Mesenchymal stem cell (in vitro differentiated cells and primary cell): Measurements from ENCODE around the gene ARHGAP33.
"Not testable (repeated sequence)": the region's sequence is repeated elsewhere in the genome, so short reads cannot be mapped to it uniquely, and the experiment has no call there.

Experiments used
- DNase-seq: peaks from one replicate; pipeline ENCODE4 v3.0.0-alpha.2; 2013
- H2AFZ ChIP-seq: one replicate; pipeline ENCODE4 v1.6.1; 2013; ENCODE audit warnings: low read depth, mild to moderate bottlenecking, control low read depth, inconsistent platforms, low read length, moderate library complexity
- H2AK5ac ChIP-seq: 2 replicates; pipeline ENCODE4 v1.6.1; 2013; ENCODE audit warnings: low read length, moderate library complexity, mild to moderate bottlenecking, inconsistent platforms; ENCODE audit not compliant: severe bottlenecking
- H2BK120ac ChIP-seq: one replicate; pipeline ENCODE4 v1.6.1; 2013; ENCODE audit warnings: low read depth, mild to moderate bottlenecking, inconsistent platforms, low read length, moderate library complexity
- H2BK12ac ChIP-seq, 2 experiments: one replicate each; pipeline ENCODE4 v1.6.1; 2013; ENCODE audit warnings: inconsistent platforms in 2 of 2, low read length in 2 of 2, mild to moderate bottlenecking in 2 of 2, moderate library complexity in 2 of 2, control low read depth in 1 of 2
- H2BK15ac ChIP-seq: one replicate; pipeline ENCODE4 v1.6.1; 2013; ENCODE audit warnings: mild to moderate bottlenecking, low read depth, inconsistent platforms; ENCODE audit not compliant: poor library complexity, severe bottlenecking
- H2BK5ac ChIP-seq: 2 replicates; pipeline ENCODE4 v1.6.1; 2013; ENCODE audit warnings: low read depth, mild to moderate bottlenecking, low read length, control low read depth, inconsistent platforms; ENCODE audit not compliant: poor library complexity, severe bottlenecking
- H3K14ac ChIP-seq, 2 experiments: one replicate each; pipeline ENCODE4 v1.6.1; 2013; ENCODE audit warnings: inconsistent platforms in 2 of 2, low read length in 2 of 2, control low read depth in 1 of 2, mild to moderate bottlenecking in 1 of 2, moderate library complexity in 1 of 2
- H3K18ac ChIP-seq, 2 experiments: one replicate each; pipeline ENCODE4 v1.6.1; 2013; ENCODE audit warnings: inconsistent platforms in 2 of 2, low read length in 2 of 2, control low read depth in 1 of 2, low read depth in 1 of 2, mild to moderate bottlenecking in 1 of 2
- H3K23ac ChIP-seq, 2 experiments: one replicate each; pipeline ENCODE4 v1.6.1; 2013; ENCODE audit warnings: inconsistent platforms in 2 of 2, low read length in 2 of 2, mild to moderate bottlenecking in 2 of 2, moderate library complexity in 2 of 2, control low read depth in 1 of 2
- H3K27ac ChIP-seq: 2 replicates; pipeline ENCODE4 v1.5.1; 2013; ENCODE audit warnings: mild to moderate bottlenecking, moderate library complexity, low read length, control low read depth, inconsistent platforms; ENCODE audit not compliant: poor library complexity, severe bottlenecking
- H3K27me3 ChIP-seq, 2 experiments: 2 replicates each; pipeline versions ENCODE4 v1.6.1 to v1.7.0; 2013; ENCODE audit warnings: low read length in 2 of 2, mild to moderate bottlenecking in 2 of 2, moderate library complexity in 2 of 2, control low read depth in 1 of 2, inconsistent platforms in 1 of 2; ENCODE audit not compliant: control insufficient read depth in 1 of 2, insufficient read depth in 1 of 2
- H3K36me3 ChIP-seq, 2 experiments: 2 replicates each; pipeline versions ENCODE4 v1.6.1 to v1.7.0; 2013; ENCODE audit warnings: low read length in 2 of 2, control low read depth in 1 of 2, inconsistent platforms in 1 of 2, low read depth in 1 of 2, mild to moderate bottlenecking in 1 of 2; ENCODE audit not compliant: insufficient read depth in 2 of 2, control insufficient read depth in 1 of 2
- H3K4ac ChIP-seq, 2 experiments: one replicate each; pipeline ENCODE4 v1.6.1; 2013; ENCODE audit warnings: inconsistent platforms in 2 of 2, low read length in 2 of 2, mild to moderate bottlenecking in 2 of 2, moderate library complexity in 2 of 2, control low read depth in 1 of 2, low read depth in 1 of 2
- H3K4me1 ChIP-seq: 2 replicates; pipeline ENCODE4 v1.6.1; 2013; ENCODE audit warnings: low read depth, low read length, control low read depth; ENCODE audit not compliant: control insufficient read depth, insufficient read depth
- H3K4me2 ChIP-seq: 2 replicates; pipeline ENCODE4 v1.6.1; 2013; ENCODE audit warnings: low read length, mild to moderate bottlenecking, inconsistent platforms; ENCODE audit not compliant: poor library complexity, severe bottlenecking
- H3K4me3 ChIP-seq, 2 experiments: 2 replicates each; pipeline versions ENCODE4 v1.5.1 to v1.7.0; 2013; ENCODE audit warnings: low read length in 2 of 2, mild to moderate bottlenecking in 2 of 2, control low read depth in 1 of 2, low read depth in 1 of 2; ENCODE audit not compliant: insufficient read depth in 1 of 2
- H3K79me1 ChIP-seq: replicated peaks from 2 replicates; pipeline ENCODE4 v1.6.1; 2013; ENCODE audit warnings: mild to moderate bottlenecking, control low read depth, low read length, inconsistent platforms; ENCODE audit not compliant: poor library complexity, severe bottlenecking
- H3K9ac ChIP-seq: 2 replicates; pipeline ENCODE4 v1.7.0; 2013; ENCODE audit warnings: mild to moderate bottlenecking, low read length, moderate library complexity
- H3K9me3 ChIP-seq: 2 replicates; pipeline ENCODE4 v1.7.0; 2013; ENCODE audit warnings: mild to moderate bottlenecking, low read length; ENCODE audit not compliant: control insufficient read depth
- H4K8ac ChIP-seq: one replicate; pipeline ENCODE4 v1.6.1; 2013; ENCODE audit warnings: inconsistent platforms, mild to moderate bottlenecking, low read length, moderate library complexity
- H4K91ac ChIP-seq: one replicate; pipeline ENCODE4 v1.6.1; 2013; ENCODE audit warnings: mild to moderate bottlenecking, low read length, inconsistent platforms
- WGBS: methylation state at CpG from one replicate; pipeline ENCODE4 v1.1.7; 2013; ENCODE audit warnings: mixed read lengths; 5-methylcytosine and 5-hydroxymethylcytosine counted together

The ARHGAP33 gene

DNA sequence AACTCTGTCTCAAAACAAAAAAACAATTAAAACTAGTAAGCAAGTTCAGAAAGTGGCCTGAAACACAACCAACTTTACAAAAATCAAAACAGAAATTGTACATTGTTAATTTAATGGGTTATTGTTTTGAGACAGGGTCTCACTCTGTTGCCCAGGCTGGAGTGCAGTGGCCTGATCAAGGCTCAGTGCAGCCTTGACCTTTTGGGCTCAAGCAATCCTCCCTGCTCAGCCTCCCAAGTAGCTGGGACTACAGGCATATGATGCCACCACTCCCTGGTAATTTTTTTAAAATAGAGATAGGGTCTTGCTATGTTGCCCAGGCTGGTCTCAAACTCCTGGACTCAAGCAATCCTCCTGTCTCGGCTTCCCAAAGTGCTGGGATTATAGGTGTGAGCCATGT lies 20.2 kb downstream of the ARHGAP33 start:
- not testable (repeated sequence) for H4K8ac ChIP-seq, H3K14ac ChIP-seq, H3K23ac ChIP-seq, H2BK120ac ChIP-seq, H3K9me3 ChIP-seq, H3K4me3 ChIP-seq, DNase-seq, H3K9ac ChIP-seq, H3K18ac ChIP-seq, H3K27ac ChIP-seq, H4K91ac ChIP-seq, H2BK12ac ChIP-seq, H3K4ac ChIP-seq, H3K79me1 ChIP-seq, H2AK5ac ChIP-seq, H3K4me2 ChIP-seq, H2AFZ ChIP-seq, H2BK5ac ChIP-seq, H3K36me3 ChIP-seq, H2BK15ac ChIP-seq, H3K4me1 ChIP-seq
- no CpG with 5 or more reads among the region's 1 CpG for WGBS
- H3K27me3 ChIP-seq = peaks cover 29 to 36% of the 10 kb centered on the region in 2 experiments

DNA sequence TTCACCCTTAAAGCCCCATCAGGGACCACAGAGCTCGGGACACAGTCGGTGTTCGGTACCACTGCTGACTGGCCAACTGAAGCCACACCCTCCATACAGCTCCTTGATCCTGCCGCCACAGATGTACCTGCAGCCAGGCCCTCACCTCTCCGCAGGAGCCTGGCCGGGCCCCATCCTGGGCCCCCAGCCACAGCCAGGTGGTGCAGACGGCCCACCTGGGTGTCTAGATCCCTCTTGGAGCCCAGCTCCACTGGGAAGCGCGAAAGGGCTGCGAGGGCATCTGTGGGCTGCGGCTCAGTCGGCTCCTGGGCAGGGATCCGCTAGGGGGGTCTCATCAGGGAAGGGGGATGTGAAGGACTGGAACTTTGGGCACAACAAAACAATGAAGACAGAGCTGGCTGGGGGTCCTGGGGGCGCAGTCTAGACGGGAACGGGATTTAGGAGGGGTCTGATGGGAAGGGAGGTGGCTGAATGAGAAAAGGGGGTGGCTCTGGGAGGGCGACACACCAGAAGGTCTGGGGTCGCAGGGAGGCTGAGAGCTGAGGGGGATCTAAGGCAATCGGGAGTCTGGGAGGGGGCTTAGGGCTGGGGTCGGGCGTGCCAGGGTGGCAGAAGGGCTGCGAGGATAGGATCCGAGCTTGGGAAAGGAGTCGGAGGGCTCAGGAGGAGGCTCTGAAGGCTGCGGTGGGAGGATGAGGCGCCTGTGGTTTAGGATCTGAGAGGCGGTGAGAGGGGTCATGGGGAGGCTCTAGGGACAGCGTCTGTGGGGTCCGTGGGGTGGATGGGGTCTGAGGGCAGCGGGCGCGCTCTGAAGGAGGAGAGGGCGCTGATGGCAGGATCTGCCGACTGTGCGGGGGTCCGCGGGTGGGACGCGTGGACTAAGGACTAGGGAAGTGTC lies 21.5 kb downstream of the ARHGAP33 start:
- H4K91ac ChIP-seq = no peak overlapping the region
- H3K4me2 ChIP-seq = no peak overlapping the region
- no peak overlapping the region for H3K4me3 ChIP-seq
- no peak overlapping the region for H2BK5ac ChIP-seq
- H2AK5ac ChIP-seq = no peak overlapping the region
- 35% methylated on average over 39 of the region's 39 CpGs for WGBS
- H4K8ac ChIP-seq = no peak overlapping the region
- H2AFZ ChIP-seq = no peak overlapping the region
- H3K14ac ChIP-seq = no peak overlapping the region
- H3K27me3 ChIP-seq = peaks cover 34 to 36% of the 10 kb centered on the region in 2 experiments
- no peak overlapping the region for H3K4ac ChIP-seq
- H2BK120ac ChIP-seq = no peak overlapping the region
- no peak overlapping the region for H3K9ac ChIP-seq
- H3K18ac ChIP-seq = no peak overlapping the region
- no peak overlapping the region for H3K27ac ChIP-seq
- H3K79me1 ChIP-seq = no peaks in the 10 kb centered on the region
- no peak overlapping the region for H3K23ac ChIP-seq
- H3K36me3 ChIP-seq = peaks cover 0 to 3% of the 10 kb centered on the region in 2 experiments
- H2BK12ac ChIP-seq = no peak overlapping the region
- DNase-seq = no peak
- no peak overlapping the region for H2BK15ac ChIP-seq
- peaks cover 2% of the 10 kb centered on the region for H3K9me3 ChIP-seq
- H3K4me1 ChIP-seq = no peaks in the 10 kb centered on the region

DNA sequence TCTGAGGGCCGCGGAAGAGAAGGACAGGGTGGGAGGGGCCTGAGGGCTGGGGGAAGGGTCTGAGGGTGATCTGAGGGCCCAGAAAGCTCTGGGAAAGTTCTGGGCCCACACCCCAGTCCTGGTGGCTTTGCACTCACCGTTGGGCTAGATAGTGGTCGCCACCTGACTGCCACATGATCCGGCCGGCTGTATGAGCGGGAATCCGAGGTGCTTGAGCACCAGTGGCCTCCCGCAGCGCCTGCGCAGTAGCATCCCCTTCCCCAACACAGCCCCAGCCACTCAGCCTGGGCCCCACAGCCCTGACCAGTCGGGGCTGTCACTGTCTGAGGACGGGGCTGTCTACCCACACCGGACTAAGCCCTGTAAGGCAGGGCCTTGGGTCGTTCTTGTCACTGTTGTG lies 22.3 kb downstream of the ARHGAP33 start:
- Histone ChIP-seq H4K8ac (peak overlapping the region; percentile 12), H3K9me3 (peaks cover 6% of the 10 kb centered on the region), H3K4me3 (no peak overlapping the region), H3K18ac (no peak overlapping the region), H3K23ac (no peak overlapping the region), H3K4me1 (no peaks in the 10 kb centered on the region), H3K27me3 (peaks cover 36 to 41% of the 10 kb centered on the region in 2 experiments), H2AFZ (no peak overlapping the region), H2BK5ac (no peak overlapping the region), H4K91ac (no peak overlapping the region), H3K9ac (no peak overlapping the region), H3K14ac (no peak overlapping the region), H3K36me3 (peaks cover 0 to 3% of the 10 kb centered on the region in 2 experiments), H2BK120ac (no peak overlapping the region), H3K27ac (no peak overlapping the region), H2BK15ac (no peak overlapping the region), H2AK5ac (no peak overlapping the region), H3K4ac (no peak overlapping the region), H3K79me1 (no peaks in the 10 kb centered on the region), H3K4me2 (no peak overlapping the region), H2BK12ac (no peak overlapping the region)
- no peak for DNase-seq
- 24% methylated on average over 15 of the region's 15 CpGs for WGBS

DNA sequence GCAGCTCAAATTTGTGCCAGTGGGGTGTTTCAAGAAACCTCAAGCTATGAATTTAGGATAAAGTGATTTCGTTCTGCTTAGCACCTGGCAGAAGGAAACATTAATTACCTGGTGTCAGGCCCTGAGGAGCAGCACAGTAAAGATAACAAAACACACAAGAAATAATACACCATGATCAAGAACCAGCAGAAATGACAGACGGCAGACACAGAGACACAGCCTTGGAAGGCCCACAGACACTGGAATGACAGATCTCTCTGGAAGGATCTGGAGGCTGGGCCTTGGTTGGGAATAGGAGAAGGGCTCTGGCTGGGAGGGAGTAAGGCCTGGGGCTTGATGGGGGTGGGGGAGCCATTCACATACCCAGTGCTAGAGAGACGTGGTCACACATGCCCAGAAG lies 26.5 kb downstream of the ARHGAP33 start:
- no peak overlapping the region for H3K4me3 ChIP-seq
- H3K4ac ChIP-seq = no peak overlapping the region
- no peak overlapping the region for H4K8ac ChIP-seq
- H4K91ac ChIP-seq = no peak overlapping the region
- no peaks in the 10 kb centered on the region for H3K79me1 ChIP-seq
- H2BK120ac ChIP-seq = no peak overlapping the region
- no peak overlapping the region for H3K27ac ChIP-seq
- H2BK5ac ChIP-seq = no peak overlapping the region
- H2BK15ac ChIP-seq = no peak overlapping the region
- peaks cover 6% of the 10 kb centered on the region for H3K9me3 ChIP-seq
- H3K18ac ChIP-seq = no peak overlapping the region
- no peak overlapping the region for H2AFZ ChIP-seq
- H2BK12ac ChIP-seq = no peak overlapping the region
- peaks cover 24 to 57% of the 10 kb centered on the region in 2 experiments for H3K27me3 ChIP-seq
- DNase-seq = no peak
- no peak overlapping the region for H3K14ac ChIP-seq
- H3K4me1 ChIP-seq = peaks cover 1% of the 10 kb centered on the region
- H2AK5ac ChIP-seq = no peak overlapping the region
- H3K23ac ChIP-seq = no peak overlapping the region
- WGBS = 64% methylated on average over 3 of the region's 3 CpGs
- H3K36me3 ChIP-seq = no peaks in the 10 kb centered on the region
- no peak overlapping the region for H3K9ac ChIP-seq
- no peak overlapping the region for H3K4me2 ChIP-seq
